ENCODE results near the gene KIT.
A peak's percentile ranks its signal among the peaks of the same experiment; 100 is the strongest.

The KIT gene

GRCh38 chr4:54781756-54782155 lies 124.0 kb downstream of the KIT start:
- no peak overlapping the region for H3K4me3 ChIP-seq (ENCODE audit: low read length)
- no peak for DNase-seq (ENCODE audit: low read depth)
- no peak for TF ChIP-seq CTCF (conservative IDR thresholded peaks at IDR 0.05; ENCODE audit: low read depth, low read length)

- no peak for DNase-seq (ENCODE audit: low read depth)
- TF ChIP-seq CTCF (conservative IDR thresholded peaks at IDR 0.05; ENCODE audit: low read depth, low read length), result no peak
- no peak overlapping the region for H3K4me3 ChIP-seq (ENCODE audit: low read length)
These were observed 125.8 kb downstream of the KIT start for GRCh38 chr4:54783402-54784110.

GRCh38 chr4:54784161-54784671 lies 126.5 kb downstream of the KIT start:
- TF ChIP-seq CTCF (conservative IDR thresholded peaks at IDR 0.05; ENCODE audit: low read depth, low read length), result no peak
- no peak overlapping the region for H3K4me3 ChIP-seq (ENCODE audit: low read length)
- peak; percentile 40 for DNase-seq (ENCODE audit: low read depth)

Measured in retinal pigment epithelial cell (primary cell).